Dermis blood vessel endothelial cell (primary cell): ENCODE data around the gene ARMC2. TPM values are rescaled to one million over a fixed set of nuclear protein-coding genes. Genes with fewer than 3 reads are reported as not detected.
A peak's percentile ranks its signal among the peaks of the same experiment; 100 is the strongest.

Experiments used
- DNase-seq: peaks from one replicate; pipeline ENCODE4 v3.0.0; 2010
- total RNA-seq: library from RNA; depleted of rRNA; stranded (reverse); fragments of >200 nt; gene quantifications from 2 replicates; pipeline ENCODE4 v1.2.3, GENCODE V29; 2014

The ARMC2 gene
- total RNA-seq, 1 donor from 2014 or later, result 0.51 TPM

DNA sequence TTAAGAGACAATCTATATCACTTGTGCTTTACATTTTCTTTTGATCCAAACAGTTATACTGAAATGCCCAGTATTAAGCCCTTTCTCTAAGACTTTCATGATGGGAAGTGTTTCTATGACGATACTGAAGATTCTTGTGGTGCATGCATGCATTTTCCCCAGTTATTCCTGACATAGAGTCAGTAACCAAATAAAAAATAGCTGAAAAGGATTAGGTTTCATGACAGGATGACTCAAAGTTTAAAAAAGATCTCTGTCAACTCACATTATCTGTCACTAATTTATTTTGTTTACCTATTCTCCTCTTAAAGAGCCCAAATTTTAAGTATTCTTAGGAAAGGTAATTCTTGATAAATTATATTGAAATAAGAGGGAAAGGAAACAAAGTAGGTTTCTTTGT is 148.0 kb downstream of the ARMC2 start:
- no peak for DNase-seq

DNA sequence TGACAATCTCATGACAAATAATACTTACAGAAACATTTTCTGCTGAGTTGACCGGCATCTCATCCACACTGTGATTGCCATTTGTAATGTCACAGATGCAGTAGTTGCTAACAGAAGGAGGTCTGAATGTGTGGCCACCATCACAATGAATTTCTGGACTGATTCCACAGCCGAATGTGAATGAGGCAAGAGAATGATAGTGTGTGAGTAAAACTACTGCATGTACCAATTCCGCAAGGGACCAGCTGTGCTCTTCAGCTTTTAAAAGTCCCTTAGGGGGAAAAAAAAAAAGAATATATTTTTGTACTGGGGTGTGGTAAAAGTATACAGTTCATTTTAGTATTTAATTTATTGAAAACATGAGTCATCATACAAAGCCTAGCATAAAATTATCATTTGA is 150.3 kb downstream of the ARMC2 start:
- DNase-seq, result no peak

DNA sequence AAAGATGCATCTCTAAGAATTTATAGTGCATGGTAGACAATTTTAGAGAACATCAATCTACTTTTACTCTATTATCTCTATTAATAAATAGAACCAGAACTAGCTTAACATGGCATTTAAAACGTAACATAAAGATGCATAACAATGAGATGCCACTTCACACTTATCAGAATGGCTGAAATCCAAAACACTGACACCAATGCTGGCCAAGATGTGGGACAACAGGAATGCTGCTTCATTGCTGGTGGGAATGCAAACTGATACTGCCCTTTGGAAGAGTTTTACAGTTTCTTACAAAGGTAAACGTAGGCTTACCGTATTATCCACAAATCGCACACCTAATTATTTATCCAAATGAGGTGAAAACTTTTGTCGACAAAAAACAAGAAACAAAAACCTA is 151.2 kb downstream of the ARMC2 start:
- DNase-seq, result no peak

DNA sequence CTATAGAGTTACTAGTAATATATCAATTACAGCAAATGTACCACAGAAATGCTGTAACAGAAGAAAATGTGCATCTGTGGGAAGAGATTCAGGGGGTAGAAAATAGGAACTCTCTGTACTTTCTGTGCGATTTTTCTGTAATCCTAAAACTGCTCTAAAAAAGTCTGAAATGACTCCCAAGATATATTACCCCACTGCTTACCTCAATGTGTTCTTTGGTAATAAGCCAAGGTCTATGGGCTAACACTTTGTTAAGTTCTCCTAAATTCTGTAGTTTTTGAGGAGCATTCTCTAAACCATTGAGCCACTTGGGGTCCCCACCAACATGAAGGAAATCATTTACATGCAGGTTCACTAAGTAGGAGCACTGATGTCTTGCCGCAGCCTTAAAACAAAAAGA is 152.1 kb downstream of the ARMC2 start:
- no peak for DNase-seq

DNA sequence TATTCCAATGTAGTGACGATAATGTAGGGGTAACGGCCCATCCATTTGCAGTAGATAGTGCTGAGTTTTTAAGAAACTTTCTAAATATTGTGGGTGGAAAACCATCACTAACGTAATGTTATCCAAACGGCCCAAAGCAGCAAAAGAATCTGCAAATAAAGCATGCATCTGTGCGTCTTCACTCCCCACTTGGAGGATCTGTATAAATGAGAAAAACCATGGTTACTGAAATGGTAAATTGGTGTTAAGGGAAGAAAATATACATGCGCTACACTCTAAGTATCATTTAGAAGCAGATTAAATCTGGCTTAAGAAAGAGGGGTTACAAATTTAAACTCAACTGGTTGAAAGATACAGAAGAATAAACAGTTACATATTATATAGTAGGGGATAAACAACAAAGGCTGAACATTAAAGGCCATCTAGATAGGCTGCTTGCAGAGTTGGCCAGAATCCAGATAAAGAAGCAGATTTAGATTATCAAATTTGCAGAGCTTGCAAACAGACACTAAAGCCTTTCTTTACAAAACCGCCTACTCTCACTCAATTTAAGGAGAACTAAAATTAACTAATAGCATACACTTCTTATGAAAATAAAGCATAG is 153.2 kb downstream of the ARMC2 start:
- no peak for DNase-seq

DNA sequence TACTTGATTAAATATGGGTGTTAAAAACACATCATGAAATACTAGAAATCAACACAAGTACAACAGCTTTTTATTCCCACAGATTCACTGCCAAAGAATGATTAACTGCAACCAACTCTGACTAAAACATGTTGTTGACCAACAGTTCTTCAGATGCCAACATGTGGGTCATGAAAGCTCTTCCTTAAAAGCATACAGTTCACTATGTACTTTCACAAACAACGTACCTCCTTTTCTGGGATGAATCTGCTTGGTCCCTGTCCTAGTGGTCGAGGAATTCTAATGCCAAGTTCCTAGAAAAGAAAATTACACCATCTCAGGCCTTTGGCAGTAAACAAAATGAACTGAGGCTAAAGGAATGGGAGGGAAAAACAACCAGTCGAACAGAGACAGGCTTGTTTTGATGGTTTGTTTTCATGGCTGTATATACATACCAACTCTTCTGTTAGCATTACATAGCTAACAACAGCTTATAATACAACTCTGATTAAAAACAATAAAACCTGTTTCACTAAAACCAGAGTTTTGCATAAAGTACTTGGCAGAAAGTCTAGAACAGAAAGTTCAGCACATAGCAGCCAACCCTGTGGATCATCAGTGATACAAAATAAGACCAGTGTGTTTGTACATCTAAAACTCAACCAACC is 154.0 kb downstream of the ARMC2 start:
- no peak for DNase-seq

DNA sequence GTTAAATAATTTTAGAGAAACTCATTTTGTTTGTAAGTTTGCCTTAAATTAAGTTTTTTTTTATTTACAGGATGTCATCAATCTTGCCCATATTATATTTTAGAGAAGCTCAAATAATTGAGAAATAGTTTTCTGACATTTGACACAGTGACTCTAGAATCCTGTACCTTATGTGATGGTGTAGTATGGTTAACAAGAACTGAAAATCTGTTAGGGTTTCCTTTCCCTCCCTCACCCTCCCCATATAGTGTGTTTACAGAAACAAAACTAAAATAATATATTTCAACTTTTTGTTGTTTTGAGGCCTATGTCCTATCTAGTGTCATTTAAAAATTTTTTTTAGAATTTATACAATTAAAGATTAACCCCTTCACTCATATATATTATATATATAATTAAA is 154.7 kb downstream of the ARMC2 start:
- no peak for DNase-seq

DNA sequence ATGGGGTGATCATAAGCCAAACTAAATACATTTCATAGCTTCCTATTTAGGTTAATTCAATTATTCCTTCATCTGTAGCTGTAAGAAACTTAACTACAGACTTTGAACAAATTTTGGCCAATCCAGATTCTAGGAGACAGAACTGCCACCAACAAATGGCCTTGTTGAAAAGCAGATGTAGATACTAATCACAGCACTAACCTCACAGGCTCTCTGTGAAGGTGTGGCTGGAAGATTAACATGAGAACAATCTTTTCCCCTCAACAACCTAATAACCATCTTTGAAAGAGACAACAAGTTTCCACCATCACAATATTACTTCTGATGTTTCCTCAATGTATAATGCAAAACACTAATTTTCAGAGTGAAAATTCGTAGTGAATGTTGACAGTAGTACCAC is 158.6 kb downstream of the ARMC2 start:
- DNase-seq, result no peak

DNA sequence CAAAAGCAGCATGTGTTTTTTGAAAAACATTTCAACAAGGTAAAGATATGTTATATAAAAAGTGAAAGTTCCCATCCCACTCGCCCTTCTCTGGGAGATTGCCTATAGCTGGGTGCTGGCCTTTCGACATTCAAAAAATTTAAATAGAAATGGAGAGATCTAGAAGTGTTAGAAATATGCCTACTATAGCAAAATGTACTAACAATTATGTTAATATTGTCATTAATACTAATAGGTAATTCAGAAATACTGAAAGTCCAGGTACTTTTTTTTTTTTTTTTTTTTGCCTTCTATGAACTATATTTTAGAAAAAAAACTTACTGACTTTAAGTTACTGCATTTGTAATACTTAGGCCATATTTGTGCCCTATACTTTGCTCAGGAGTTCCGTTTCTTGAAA is 159.3 kb downstream of the ARMC2 start:
- no peak for DNase-seq

DNA sequence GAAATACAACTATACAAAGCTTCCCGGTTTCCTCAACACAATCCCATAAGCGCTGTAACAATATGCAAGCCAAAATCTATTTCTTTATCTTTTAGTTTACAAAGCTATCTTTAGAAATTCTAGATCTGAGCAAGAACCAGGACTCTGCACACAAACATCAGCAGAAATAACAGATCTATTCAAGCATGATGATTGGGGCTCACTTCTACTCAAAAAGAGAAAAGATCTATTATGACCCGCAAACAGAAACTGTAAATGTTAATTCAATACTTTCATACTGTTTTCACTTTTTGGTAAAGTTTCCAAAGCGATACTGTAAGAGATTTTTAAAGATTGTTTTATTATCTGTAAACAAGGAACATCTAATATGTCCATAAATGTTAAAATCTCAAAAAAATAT is 159.8 kb downstream of the ARMC2 start:
- DNase-seq, result no peak

DNA sequence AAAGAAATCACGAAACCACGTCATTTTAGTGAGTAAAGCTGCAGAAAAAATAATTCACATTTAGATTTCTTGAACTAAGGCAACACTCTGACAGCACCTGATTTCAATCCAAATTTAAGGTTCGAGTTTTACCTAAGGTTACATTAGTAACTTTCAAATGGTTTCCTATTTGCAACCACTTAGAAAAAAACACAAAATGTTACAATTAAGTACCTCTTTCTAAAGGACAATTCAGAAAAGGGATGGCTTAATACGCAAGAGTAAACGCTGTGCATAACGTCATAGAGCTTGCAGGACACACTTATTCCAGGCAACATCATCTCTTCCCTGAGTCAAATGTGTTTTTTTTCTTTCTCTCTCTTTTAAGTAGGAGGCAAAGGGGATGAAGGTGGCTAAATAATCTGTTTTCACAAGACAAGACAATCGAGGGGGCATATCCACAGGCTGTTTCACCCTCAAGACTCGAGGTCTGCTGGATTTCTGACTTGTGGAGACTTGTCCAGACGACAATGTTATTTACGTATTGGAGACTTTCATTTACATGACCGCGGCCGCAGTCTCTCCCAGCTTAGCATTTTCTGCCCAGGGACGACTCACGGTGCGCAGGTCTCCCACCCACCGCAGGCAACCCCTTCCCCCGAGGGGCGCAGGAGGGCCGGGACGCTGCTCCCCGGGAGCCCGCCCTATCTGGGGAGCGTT is 160.5 kb downstream of the ARMC2 start:
- DNase-seq, result peak; percentile 63

DNA sequence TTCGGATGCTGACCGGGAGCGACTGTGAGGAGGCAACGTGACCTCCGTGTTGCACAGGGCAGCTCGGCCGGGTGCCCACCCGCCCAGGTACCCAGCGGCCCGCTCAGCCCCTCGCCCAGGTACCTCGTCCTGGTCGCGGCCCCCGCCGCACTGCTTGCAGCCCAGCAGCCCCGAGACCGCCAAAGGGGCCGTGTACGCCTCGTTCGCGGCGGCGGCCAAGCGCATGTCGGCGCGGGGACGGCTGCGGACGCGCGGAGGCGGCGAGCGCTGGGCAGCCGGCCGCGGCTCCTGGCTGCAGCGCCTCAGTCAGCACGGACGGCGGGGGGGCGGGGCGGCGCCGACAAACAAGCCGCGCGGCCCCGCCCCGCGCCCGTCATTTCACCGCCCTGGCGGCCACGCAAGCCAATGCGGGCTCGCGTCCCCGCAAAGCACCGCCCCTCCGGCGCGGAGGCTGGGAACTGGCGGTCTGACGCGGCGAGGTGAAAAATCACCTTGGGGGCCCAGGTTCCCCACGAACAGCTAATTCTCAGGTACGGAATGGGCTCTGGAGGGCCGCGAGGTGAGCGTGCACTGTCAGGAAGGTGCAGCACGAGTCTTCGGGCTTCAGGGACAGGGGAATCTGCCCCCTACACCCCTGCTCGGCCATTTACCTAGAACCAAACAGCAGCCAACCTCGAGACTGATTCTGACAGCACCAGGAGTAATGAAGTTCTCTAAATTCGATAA is 161.2 kb downstream of the ARMC2 start:
- peak; percentile 94 for DNase-seq

DNA sequence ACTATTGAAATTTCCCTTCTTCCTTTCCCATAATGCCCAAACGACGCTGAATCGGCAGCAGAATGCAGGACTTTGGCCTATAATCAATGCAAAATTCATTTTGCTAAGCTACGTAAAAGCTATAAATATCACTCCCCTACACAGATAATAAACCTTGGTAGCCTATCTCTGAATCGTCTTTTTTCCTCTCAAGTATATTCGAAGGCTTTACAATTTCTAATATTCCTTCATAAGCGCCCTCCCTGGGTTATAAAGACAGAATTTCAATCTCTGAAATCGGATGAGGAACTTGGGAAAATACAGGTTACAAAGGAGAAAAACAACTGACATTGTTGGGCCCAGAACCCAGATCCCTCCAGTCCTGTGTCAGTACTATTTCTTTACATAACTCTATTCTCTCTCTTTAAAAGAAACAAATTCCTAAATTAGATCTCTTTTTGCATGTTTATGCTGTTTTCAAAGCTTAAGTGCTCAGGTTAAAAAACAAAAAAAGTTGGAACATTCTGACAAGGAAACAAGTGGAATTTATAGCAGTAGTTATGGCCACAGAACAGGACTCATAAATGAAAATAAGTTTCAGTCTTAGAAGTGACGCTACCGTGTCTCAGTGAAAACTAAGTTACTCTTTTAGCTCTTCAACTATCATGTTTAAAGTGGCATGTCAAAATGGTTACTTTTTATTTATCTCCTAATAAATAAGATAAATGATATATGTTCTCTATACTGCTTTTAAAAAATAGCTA is 161.9 kb downstream of the ARMC2 start:
- DNase-seq, result no peak

DNA sequence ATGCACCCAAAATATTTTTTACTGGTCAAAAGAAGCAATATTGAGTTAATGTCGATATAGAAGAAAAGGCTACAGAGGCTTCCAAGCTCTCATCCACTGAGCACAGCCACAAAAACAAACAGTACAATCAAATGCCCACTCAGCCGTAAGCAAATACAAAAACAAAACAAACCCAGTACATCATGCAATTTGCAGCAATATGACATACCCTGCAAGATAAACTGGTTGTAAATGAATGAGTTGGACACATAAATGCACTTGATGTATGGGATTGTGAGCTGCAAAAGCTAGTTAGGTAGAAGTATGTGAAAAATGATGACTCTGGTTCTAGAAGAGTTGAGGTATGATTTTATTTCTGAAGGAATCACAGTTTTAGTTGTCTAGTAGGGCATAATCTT is 162.5 kb downstream of the ARMC2 start:
- no peak for DNase-seq

DNA sequence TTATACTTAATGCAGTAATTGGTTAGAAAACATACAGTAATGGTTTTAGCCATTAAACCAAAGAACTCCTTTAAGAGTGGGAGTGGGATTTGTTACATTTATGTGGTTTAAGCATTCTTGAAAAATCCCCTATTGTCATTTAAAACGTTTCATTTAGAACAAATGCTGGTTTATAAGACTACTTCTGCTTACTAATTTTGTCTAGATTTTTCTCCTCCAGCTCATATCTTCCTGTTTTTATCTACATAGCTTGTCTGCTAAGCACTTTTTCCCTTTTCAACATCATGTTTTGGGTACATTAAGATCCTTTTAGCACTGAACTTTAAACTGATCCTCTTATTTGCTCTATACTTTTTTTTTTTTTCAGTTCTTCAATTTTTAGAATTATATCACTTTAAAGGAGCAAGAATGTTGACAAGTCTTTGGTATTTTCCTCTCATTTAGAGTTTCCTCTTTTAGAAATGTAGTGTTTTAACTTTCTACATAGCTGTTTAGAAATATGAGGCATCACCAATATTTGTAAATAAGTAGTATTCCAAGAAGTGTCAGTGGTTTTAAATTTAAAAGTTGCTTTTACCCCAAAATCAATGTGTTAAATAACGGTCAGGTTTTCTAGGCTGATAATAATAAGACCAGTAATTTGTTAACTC is 165.6 kb downstream of the ARMC2 start:
- DNase-seq, result no peak

DNA sequence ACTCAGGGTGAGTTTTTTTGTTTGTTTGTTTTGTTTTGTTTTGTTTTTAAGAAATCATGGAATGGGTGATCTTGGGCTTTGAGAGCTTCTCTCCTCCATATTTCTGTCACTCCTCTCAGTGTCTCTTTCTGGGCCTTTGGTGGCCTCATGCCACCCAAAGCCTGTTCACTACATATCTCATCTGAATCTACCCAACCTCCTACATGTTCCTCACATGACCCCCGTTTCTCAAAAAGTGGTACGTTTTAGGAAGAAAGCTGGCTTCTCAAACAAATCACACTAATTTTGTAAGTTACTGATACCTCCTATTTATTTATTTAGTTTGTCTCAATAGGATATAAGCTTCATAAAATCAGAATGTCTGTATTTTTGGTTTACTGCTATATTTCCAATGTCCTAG is 166.4 kb downstream of the ARMC2 start:
- DNase-seq, result no peak

DNA sequence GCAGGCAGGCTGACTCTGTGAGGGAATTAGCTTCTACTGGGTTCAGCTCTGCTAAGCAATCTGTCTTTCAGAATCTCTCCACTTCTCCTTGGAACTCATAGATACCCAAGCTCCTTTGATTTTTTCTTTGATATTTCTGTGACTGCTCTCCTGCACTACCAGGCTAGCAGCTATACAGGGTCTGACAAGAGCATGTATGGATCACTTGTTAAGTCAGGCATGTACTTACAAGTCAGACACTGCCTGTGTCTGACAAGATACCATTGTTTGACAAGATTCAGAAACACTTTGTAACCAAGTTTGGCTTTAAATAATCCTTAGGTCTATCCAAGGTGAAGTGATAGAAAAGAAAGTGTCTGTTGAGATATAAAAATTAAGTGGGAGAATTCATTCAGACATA is 167.0 kb downstream of the ARMC2 start:
- DNase-seq, result no peak

DNA sequence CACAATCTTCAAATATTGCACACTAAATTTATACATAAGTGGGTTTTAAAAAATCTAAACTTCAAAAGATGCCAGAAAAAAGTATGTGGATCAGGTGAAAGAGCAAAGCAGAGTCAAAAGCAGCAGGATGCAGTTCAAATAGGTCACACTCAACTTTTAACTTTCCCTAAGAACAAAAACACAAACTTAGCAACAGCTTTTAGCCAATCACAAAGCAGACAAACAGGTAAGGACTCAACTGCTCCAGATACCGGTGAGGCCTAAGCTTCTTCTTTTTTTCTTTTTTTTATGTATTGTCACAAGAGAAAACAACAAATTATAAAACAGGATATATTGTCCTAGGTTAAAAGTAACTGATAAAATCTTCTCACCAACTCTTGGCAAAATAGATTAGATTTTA is 171.7 kb downstream of the ARMC2 start:
- no peak for DNase-seq

DNA sequence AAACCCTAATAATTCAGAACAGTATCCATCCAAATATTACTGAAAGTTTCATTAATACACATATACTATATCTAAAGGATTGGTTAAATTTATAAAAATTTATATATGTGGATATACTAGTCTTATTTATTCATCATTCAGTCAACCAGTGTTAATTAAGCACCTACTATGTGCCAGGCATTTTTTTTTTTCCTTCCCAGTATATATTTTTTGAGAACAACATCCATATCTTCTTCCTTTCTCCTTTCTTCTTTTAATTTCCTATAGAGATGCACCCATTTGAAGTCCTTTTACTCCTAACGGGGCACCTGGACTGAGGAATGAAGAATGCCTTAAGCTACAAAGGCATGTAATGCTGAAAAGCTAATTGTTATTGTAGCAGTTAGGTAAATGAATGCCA is 173.6 kb downstream of the ARMC2 start:
- DNase-seq, result no peak

DNA sequence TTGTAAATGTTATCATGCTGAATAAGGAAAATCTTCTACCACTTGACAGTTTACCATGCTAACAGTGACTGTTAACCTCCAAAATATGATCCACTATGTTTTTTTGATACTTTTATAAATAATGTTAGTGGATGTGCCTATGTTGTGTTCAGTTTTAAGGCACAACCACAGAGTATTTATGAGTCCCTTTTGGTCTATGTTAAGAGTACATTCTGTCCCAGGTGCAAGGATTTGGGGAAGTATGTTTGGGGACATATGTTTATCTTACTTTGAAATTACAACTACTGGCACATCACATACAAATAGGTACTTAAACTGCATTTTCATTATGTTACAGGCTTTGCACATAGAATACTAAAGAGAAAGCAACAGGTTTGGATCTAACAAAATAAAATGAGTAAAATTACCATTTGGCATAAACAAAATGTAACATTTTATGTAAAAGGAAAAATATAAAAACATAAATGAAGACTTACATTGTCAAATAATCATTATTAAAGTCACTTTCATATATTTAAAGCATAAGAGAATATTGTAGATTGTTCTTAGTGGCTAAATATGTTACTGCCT is 175.2 kb downstream of the ARMC2 start:
- no peak for DNase-seq
